ENCODE measurements around the gene ZNF529.

The ZNF529 gene

DNA sequence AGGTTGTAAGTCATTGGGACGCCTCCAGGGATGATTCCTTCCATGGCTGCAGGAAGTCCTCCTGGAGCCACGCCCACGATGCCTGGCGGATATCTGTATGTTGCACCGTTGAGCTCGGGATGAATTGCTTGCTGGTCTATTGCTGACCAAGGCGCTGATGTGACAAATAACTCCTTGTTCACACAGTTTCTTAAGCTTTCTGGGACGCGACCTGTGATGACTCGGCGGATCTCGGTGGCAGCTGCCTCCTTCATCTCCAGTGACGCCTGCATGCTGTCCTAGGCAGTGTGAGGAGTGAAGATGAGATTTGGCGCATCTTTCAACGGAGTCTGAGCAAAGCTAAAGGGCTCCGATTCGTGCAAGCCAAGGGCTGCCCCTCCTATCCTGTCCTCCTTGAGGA is 76.1 kb downstream of the ZNF529 start:
- Histone ChIP-seq H3K9me3 (replicated peaks; ENCODE audit: insufficient read depth, low read length) (no peaks in the 10 kb centered on the region), H3K27ac (ENCODE audit: low read length) (no peak overlapping the region)

More for the DNA sequence above, 76.1 kb downstream of the ZNF529 start:
- DNase-seq, result no peak
- H3K27me3 ChIP-seq (replicated peaks; ENCODE audit: insufficient read depth, low read length), result no peaks in the 10 kb centered on the region
- H3K4me1 ChIP-seq (ENCODE audit: low read length), result no peaks in the 10 kb centered on the region
- no peaks in the 10 kb centered on the region for H3F3A ChIP-seq (ENCODE audit: insufficient read depth, low read length)
- H2AFZ ChIP-seq (ENCODE audit: low read length), result no peak overlapping the region
- H3K9me2 ChIP-seq (replicated peaks; ENCODE audit: insufficient read depth, low read length), result no peaks in the 10 kb centered on the region
- H3K4me3 ChIP-seq (ENCODE audit: low read length), result no peak overlapping the region
- no peaks in the 10 kb centered on the region for H3K79me2 ChIP-seq (ENCODE audit: low read length)
- no peak for TF ChIP-seq EZH2 (optimal IDR thresholded peaks at IDR 0.05; ENCODE audit: low read depth, low read length)
- TF ChIP-seq, protein P1, sequence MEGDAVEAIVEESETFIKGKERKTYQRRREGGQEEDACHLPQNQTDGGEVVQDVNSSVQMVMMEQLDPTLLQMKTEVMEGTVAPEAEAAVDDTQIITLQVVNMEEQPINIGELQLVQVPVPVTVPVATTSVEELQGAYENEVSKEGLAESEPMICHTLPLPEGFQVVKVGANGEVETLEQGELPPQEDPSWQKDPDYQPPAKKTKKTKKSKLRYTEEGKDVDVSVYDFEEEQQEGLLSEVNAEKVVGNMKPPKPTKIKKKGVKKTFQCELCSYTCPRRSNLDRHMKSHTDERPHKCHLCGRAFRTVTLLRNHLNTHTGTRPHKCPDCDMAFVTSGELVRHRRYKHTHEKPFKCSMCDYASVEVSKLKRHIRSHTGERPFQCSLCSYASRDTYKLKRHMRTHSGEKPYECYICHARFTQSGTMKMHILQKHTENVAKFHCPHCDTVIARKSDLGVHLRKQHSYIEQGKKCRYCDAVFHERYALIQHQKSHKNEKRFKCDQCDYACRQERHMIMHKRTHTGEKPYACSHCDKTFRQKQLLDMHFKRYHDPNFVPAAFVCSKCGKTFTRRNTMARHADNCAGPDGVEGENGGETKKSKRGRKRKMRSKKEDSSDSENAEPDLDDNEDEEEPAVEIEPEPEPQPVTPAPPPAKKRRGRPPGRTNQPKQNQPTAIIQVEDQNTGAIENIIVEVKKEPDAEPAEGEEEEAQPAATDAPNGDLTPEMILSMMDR (IDR thresholded peaks at IDR 0.05; ENCODE audit: low read length), result no peak
- H3K9ac ChIP-seq (ENCODE audit: low read length), result no peak overlapping the region
- H3K36me3 ChIP-seq (replicated peaks; ENCODE audit: insufficient read depth, low read length), result no peaks in the 10 kb centered on the region
- no peaks in the 10 kb centered on the region for H4K20me1 ChIP-seq (ENCODE audit: insufficient read depth, low read length)
- no peak overlapping the region for H3K4me2 ChIP-seq (ENCODE audit: low read depth, low read length)

All from MM.1S (cell line).